HPDE6-E6E7 (cell line): ENCODE data around the gene STK39.

Experiments
- DNase-seq: peaks from one replicate; pipeline ENCODE4 v3.0.0; 2011; ENCODE audit warnings: missing footprints; ENCODE audit errors: extremely low spot score

STK39 gene

DNA sequence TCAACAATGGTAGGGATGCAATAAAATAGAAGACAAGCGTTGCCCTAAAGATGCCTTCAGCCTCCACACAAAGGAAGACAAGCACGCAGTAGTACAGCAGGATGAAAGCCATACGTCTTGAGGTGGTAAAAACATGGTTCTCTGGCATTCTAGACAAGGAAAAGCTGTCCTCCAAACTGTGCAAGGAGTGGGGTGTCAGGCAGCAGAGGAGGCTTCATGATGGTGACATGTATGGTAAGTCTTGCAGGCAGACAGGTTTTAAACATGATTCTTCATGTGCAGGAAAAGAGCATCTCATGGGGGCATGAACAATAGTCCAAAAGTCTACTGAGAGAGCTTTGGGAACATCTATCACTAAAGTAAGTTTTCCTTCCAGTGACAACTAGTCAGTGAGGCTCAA lies 241.8 kb downstream of the STK39 start:
- DNase-seq = no peak

DNA sequence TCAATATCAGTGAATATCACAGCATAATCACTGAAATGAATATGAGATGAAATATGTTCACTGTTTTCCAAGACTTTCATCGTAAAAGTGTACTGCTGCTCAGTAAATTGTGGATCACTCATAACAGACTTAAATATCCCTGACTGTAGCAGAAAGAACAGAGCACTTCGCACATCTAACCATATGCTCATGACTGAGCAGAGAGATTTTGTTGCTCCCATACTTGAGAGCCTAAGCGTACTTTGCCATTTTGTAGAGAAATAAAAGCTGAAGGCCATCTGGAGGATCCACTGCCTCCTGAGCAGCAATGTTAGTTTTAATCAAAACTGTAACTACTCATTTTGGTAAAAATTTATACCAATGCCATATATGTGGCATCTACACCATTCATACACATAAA lies 243.5 kb downstream of the STK39 start:
- no peak for DNase-seq

DNA sequence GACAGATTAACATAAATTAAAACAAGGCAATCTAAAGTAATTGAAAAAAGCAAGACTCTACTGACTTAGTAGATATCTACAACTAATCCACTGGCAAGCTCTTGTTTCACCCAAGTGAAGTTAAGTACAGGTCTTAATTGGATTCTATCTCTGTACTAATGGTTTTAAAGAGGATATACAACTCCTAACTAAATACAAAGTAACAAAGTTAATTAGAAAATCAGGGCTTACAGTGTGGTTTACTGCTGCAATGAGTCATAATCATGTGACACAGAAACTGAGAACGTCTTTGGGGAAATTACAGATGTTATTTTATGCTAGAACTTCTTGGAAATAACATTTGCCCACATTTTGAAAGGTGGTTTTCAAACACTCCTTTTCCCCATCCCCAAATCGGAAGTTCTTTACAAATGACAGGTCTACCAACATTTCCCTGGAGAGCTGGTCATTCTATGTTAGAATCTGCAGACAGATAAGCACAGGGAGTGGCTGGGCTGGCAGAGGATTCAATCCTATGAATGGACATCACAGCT lies 245.3 kb downstream of the STK39 start:
- no peak for DNase-seq

DNA sequence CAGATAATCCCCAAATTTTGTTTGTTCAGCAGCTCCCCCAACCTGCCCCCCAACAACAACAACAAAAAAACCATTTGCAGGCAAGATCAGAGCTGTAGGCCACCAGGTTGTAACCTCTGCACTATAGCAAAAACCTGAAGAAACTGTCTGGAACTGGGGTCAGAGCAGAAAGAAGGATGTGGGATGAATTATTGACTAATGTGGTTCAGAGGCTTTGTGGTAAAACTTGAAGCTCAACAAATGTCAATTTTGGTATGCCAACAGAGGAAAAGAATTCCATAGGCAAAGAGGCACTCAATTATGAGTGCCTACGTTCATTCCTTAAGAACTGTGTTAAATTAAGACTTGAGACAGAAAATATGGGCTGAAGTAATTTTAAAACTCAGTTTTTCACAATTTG lies 255.1 kb downstream of the STK39 start:
- no peak for DNase-seq

DNA sequence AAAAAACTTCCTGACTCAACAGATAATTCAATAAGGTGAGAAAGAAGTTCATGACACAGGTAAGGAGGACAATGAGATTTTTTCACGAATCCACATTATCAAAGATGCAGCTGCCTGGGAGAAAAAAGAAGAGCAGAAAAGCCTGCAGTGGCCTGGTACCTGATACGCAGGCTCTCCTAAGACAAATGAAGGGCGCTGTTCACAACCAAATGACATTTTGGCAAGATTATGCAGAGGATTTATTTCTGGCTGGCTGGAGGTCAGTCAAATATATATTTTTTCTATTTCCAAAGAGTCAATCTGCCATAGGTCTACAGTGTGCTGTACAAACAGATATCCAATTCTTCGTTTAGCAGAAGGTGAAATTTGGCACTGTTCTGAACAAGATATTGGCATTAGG lies 257.3 kb downstream of the STK39 start:
- DNase-seq = no peak

DNA sequence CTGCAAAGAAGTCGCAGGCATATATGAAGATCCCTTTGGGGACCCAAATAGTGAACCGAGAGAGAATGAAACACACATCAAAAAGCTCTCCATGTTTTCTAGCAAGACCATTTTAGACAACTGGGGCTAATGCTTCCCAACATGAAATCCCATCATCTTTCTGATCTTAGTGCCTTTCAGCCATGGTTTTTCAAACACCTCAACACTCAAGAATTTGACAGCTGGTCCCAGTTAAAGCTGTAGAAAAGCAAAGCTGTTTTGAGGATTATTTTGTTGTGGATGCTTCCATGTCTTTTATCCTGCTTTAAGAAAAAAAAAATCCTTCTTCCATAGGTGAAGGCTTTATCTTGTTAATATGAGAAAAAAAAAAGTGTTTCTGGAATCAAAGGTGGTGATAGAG lies 259.1 kb downstream of the STK39 start:
- no peak for DNase-seq

DNA sequence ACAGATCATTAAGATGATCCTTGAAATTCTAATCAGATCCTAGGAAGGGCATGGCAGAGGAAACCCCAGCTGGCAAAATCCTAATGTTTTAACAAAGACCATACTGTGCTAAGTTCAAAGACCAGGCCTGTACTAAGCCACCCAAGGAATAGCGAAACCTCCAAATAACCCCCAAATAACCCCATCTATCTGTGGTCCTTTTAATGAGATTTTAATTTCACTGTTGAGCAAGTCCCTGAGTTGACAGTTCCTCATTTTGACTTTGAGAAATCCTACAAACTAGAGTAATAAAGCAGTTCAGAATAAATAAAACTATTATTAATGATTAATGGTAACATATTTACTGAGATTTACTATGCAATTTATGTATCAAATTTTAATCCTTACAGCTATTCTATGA lies 259.8 kb downstream of the STK39 start:
- DNase-seq = no peak

DNA sequence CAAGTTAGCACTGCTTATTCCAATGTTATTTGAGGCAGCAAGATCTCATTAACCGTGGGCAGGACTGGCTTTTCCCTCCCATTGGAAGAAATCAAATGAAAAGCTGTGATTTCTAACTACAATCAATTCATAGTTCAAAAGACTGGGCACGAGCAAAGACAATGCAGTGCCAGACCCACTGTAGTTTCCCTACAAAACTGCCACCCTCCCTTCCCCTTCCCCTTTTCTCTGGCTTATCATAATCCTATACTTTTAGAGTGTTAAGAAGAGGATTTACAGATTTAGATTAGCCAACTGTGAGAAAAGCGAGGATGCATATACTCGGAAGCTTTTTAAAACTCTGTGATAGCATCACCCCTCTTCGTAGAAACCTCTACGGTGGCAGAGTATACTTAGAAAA lies 260.4 kb downstream of the STK39 start:
- DNase-seq = no peak

DNA sequence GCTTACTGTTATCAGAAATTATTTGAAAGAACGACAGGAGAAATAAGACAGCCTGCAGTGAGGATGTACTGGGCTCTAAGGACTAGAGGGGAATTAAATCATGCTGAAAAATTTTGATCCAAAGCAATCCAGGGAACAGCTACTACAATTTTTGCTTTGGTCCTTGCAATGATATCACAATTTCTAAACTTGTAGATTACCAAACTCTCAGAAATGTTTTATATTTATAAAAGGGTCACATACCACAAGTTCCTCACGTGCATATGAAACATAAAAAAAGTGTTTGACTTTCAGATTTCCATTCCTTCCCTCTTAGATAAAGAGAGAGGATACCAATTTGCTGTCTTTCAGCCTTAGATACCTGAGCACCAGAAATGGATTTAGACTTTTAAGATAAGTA lies 261.2 kb downstream of the STK39 start:
- no peak for DNase-seq

DNA sequence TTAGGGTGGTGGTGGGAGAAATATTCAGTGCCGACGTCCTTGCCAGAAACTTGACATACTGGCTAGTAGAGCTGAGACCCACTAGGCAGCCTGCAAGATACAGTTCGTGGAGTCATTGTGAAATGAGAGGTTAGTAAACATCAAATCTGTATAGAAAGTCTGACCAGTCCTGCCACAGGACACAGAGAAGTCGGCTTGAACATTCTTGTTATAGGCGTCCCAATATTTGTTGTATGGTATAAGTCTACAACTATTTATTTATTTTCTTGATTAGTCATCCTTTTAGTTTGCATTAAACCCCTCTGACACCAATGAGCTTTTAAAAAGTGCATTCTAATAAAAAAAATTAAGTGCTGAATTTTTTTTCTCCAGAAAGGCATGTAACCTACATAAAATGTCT lies 265.4 kb downstream of the STK39 start:
- no peak for DNase-seq

DNA sequence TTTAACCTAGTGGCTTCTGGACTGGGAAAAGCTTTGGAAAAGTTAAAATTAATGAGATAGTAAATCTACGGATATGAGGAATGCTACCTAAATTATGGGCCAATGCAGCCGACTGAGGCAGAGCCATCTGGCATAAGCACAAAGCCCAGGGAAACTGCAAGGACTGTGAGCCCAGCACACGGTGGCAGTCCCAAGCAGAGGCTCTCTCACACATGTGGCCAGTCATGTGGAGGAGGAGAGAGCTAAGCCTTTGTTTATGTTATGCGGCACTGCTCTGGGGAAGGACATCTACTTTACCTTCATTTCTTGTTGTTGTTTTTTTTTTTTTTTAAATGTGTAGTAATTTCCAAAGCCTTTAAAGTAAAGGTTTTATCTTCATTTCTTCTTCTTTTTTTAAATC lies 267.0 kb downstream of the STK39 start:
- DNase-seq = no peak

DNA sequence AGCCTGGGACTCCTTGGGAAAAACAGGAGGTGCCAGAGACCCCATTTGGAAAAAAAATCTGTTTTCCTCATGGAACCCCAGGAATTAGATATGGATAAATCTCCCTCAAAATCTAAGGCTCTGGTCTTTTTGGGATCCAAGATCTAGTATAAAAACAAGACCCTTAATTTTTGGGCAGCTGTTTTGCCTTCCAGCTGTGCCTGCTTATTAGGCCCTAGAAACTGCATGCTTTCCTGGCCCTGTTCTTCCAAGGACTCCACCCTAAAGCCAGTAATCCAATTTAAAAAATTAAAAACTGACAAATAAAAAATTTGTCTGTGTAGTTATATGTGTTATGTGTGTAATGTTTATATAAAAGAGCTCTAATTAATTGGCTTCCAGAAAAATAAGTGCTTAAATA lies 274.6 kb downstream of the STK39 start:
- no peak for DNase-seq

DNA sequence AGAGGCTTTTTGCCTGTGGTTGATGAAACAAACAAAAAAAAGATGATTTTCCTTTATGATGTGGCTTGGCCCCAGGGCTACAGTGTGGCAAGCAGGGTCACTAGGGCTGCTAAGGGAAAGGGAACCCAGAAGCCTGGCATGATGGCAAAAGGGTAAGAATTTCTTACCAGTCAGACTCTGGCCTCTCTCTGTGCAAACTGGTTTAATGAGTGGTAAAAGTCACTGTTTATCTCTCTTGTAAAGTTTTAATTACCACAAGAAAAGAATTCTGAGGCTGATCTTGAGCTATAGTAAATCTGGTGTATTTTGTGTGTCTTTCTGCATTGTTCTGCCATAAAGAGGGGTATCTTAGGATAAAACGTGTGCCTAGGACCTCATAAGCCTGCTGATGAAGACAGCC lies 275.4 kb downstream of the STK39 start:
- DNase-seq = no peak

DNA sequence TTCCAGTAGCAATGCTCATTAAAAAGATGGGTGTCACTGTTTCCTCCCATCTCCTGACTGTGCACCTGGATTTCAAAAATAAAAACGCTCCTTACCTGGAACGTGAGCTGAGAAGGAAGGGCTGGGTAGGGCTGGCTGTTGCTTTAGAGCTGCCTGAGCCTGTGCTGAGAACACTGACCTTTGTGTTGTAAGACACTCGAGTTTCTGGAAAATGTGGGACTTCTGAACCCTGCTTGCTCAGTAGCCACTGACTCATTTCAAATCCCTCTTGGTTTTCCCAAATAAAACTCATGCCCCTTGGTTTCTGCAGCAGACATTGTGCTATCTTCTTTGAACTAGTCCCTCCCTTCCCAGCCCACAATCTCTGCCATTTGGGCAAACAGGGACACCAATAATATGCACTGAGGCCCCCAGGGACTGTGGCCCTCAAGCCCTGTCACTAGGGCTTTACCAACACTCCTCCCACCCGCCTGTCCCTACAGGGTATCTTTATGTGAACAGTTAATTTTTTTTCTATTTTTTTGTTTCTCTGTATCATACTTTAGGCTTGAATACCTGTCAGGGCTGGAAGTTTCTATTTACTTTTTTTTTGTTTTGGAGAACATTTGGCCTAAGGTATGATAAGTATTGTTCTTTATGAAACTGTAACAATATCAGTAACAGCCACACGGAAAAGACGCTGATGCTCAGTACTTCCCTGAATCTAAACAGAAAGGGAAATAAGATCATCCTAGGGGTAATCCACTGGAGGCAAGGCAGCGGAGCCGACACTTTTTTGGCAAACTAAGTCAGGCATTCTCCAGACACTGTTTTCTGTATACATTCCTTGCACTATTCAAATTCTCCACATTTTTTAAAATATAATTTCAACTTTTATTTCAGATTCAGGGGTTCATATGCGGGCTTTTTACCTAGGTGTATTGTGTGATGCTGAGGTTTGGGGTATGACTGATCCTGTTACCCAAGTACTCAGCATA lies 280.2 kb downstream of the STK39 start:
- no peak for DNase-seq

DNA sequence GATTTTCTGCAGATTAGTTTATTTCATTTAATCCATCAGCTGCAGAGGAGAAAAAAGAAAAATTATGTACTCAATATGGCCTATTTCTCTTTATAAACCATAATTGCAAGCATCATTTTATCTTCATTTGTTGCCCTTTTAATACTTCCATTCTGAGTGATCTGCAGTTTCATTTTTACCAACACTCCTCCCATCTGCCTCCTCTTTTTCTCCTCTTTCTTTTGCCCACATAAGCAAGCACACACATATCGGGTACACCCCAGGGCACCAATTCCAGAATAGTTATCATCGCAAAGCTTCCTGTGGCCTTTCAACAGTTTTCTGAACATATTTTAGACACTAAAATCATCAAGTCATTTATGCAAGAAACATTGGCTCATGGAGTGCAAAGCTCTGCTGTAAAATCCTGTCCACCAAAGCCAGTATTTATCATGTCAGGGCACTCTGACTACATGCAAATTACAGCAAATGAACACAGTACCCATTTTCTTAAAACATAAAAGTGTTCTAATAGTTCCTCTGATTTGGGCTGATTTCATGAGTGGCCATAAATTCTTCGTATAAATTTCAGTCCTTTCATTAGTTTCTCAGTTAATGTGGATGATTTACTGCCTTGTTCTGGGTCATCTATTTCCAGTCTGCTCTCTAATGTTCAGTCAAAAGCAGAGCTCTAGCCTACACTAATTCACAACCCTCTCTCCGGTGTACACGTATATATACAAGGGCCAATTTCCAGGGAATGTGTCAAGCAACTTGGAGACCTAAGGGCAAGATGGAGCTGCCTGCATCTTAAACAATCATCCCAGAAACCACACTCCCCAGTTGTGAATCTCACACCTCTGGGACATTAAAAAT lies 281.3 kb downstream of the STK39 start:
- DNase-seq = no peak

DNA sequence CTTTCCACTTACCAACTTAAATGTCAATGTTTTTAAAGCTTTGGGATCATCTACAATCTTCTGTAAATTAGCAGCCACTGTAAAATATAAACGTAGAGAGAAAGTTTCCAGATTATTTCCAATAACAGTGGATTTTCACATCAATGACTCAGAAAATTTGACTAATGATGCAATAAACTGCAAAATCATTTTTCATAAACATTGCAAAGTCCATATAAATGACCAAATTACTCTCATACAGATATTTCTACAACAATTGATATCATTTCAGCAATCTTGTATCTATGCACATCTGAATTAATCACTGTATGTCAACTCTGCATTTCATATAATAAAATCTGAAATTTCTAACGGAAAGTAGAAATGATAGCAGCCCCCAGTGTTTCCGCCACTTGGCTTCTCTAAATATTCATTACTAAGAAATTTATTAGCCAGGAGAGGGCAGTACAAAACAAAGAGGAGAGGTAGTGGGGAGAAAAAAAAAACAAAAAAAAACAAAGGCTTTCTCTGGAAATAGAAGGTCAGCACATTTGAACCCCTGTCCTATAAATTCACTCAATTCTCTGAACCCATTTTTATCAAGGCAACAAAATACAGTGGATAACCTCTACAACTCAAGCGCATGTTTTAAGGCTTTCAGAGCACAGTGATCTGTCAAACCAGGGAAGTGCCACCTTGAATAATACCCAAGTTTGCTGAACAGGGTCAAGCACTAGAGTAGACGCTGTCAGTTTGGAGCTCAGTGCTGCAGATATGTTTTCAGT lies 282.6 kb downstream of the STK39 start:
- no peak for DNase-seq

DNA sequence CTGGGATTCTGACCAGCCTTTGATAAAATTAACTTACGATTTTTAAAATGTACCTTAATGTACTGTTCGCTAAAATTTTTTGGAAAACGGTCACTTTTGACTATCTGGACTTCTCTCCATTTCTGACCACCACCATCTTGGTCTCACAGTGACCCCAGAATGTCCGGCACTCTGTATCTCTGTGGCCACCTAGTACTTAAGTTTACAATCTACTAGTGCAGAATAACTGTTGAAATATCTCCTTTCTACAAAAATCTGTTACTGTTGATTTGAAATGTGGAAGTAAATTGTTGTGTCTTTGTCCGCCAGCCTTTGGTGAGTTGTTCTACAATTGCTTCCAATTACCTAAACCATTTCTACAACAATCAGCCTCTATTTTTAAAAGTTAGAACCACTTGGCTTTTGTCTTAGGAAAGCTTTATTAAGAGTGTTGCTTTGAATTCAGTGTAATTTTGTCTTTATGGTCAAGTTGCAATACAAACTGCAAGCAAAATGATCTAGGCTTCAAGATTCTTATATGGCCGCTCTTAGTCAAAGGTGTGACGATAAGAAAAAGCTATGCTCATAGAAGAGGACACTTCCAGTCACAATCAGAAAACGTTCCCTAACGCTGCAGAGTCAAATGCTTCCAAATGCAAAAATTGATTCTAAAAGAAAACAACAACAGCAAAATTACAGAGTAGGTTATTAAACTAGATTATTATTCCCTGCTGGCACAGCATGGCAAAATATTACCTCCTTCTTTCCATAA lies 283.3 kb downstream of the STK39 start:
- DNase-seq = no peak

DNA sequence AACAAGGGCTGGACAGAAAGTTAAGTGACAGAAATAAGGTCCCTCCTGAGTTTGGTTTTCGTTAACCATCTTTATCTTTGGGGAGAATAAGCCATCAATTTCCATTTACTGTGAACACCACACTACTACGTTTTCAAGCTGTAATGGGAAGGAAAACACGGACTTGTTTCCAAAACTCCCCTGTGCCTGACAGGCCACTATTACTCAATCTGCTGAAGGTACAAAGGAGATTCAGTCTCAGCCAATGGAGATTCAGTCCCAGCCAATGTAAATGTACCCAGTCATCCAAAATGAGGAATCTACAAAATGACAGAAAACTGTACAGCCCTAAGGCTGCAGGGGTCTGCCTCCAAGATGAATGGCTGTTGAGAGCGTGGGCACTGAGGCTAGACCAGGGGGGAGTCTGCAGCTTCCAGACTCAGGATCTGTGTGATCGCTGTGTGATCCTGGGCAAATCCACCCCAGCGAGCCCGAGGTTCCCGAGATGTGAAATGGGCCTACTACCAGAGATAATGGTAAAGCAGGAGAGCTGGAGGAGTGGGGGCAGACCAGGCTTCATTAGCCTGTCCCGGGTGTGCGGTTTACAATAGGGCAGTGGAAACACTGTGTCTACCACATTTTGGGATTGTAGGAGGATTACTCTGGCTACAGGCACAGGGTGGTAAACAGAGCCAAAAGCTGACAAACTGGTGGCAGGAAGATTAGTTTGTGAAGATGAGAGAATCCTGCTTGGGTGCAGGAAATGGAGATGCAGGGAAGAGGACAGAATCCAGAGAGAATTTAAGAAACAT lies 284.8 kb downstream of the STK39 start:
- DNase-seq = no peak

DNA sequence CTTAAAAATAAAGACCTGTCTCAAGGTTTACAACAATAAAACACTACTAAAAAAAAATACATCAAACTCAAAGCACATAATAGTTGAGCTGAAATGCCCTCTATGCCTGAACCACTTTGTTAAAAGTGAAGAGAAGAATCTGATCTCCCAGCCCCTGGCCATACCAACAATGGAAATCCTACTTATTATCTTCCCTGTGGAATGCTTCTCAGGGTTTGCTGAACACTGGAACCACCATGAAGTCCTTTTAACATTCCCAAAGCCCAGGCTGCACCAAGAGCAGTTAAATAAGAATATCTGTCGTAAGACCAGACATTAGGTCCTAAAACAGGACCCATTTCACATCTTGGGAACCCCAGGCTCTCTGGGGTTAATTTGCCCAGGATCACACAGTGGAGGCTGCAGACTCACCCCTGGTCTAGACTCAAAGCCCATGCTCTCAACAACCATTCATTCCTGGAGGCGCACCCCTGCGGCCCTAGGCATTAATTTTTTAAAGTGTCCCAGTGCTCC lies 285.8 kb downstream of the STK39 start:
- DNase-seq = no peak
